Gastroesophageal sphincter (tissue), 4 donors: ENCODE results near the gene SUSD3. TPM values are rescaled to one million over a fixed set of nuclear protein-coding genes. Genes with fewer than 3 reads are reported as not detected.

ENCODE experiments used
- ATAC-seq: fragments of 150-250 bp; one replicate; pipeline ENCODE4 v1.9.1; 2016; ENCODE audit warnings: mild to moderate bottlenecking, moderate library complexity
- H3K27ac ChIP-seq, 4 donors: fragments of 200-600 bp; sonication (generic) in 3 of 4; 1 replicate in 3 of 4; 2 replicates in 1 of 4; pipeline ENCODE4 v1.5.1; 2016 to 2019
- H3K27me3 ChIP-seq: fragments of 200-600 bp; sonication (generic); one replicate; pipeline ENCODE4 v1.5.1; 2019
- H3K36me3 ChIP-seq, 2 donors: fragments of 200-600 bp; sonication (generic); one replicate each; pipeline ENCODE4 v1.5.1; 2019; ENCODE audit warnings: control low read depth in 1 of 2
- H3K4me1 ChIP-seq, 3 donors: fragments of 200-600 bp; sonication (generic); 1 replicate in 2 of 3; 2 replicates in 1 of 3; pipeline ENCODE4 v1.5.1; 2016 to 2019; ENCODE audit warnings: control low read depth in 2 of 3
- H3K4me3 ChIP-seq, 2 donors: fragments of 200-600 bp; sonication (generic); one replicate each; pipeline ENCODE4 v1.5.1; 2019; ENCODE audit warnings: mild to moderate bottlenecking in 1 of 2, moderate library complexity in 1 of 2
- H3K9me3 ChIP-seq, 3 donors: fragments of 200-600 bp; sonication (generic); one replicate each; pipeline ENCODE4 v1.5.1; 2017 to 2019; ENCODE audit warnings: control low read depth in 2 of 3
- EP300 ChIP-seq: sonication (generic); formaldehyde crosslinking; IDR thresholded peaks from one replicate; pipeline ENCODE4 v1.6.1; 2017; ENCODE audit warnings: antibody characterized with exemption, mild to moderate bottlenecking
- POLR2A ChIP-seq, 2 donors: fragments of 450-650 bp; IDR thresholded peaks; one replicate each; pipeline ENCODE4 v1.6.1; 2017; ENCODE audit warnings: antibody characterized with exemption in 2 of 2, mild to moderate bottlenecking in 2 of 2, moderate library complexity in 1 of 2
- POLR2AphosphoS5 ChIP-seq: sonication (generic); formaldehyde crosslinking; IDR thresholded peaks from one replicate; pipeline ENCODE4 v1.6.1; 2017; ENCODE audit warnings: antibody characterized with exemption
- WGBS, 2 donors: methylation state at CpG; one replicate each; pipeline ENCODE4 v1.1.5; 2018; ENCODE audit warnings: low coverage in 1 of 2; 5-methylcytosine and 5-hydroxymethylcytosine counted together
- total RNA-seq, 4 donors: library from RNA; depleted of rRNA; stranded (reverse); fragments of >200 nt; gene quantifications; one replicate each; pipeline ENCODE4 v1.1.0, GENCODE V29; 2016
- TF ChIP-seq, protein P1 (sequence below), 4 experiments: fragments of 200-600 bp in 2 of 4; fragments of 450-650 bp in 2 of 4; sonication (generic) in 1 of 4; IDR thresholded peaks; one replicate each; pipeline ENCODE4 v1.5.1; 2017 to 2019; ENCODE audit warnings: antibody characterized with exemption in 4 of 4, mild to moderate bottlenecking in 2 of 4, moderate library complexity in 2 of 4

Gene SUSD3
- total RNA-seq, 4 donors from 2014 or later: 1.5 to 4.7 (median 2.1) TPM; not detected in 1

DNA sequence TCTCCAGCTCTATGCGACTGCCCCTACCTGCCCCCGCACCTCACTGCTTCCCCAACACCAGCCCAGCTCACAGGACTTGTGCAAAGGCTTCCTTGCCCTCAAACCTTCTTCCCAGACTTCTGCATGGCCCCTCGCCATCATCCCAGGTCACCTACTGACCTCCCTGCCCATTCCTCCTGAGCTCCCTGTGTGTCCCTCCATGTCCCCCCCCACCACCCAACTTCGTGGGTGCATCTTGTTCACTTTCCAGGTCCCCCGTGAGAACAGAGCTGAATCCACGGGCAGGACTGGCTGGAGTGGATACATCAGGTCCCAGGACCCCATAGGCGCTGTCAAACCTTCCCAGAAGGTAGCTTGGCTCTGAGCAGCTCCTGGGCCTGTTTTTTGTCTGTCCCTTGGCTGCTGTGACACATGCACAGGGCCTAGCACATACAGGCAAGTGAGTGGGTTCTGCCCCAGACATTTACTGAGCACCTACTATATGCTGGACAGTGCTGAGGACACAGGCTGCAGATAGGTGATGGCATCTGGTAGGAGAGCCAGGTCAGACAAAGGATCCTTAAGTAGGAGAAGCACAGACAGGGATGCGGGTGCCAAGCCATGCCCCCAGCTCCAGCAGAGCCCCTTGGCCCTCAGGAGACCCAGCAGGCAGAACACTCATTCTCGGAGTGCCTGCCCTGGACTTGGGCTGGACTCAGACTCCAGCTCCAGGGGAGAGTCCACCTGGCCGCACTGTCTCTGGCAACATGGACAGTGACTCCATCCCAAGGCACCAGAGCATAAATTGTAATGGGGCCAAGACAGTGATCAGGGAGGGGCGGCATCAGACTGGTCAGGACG is 60.6 kb downstream of the SUSD3 start:
- TF ChIP-seq POLR2A (IDR thresholded peaks at IDR 0.05) (no peak), EP300 (no peak), POLR2AphosphoS5 (no peak)
- TF ChIP-seq, protein P1, sequence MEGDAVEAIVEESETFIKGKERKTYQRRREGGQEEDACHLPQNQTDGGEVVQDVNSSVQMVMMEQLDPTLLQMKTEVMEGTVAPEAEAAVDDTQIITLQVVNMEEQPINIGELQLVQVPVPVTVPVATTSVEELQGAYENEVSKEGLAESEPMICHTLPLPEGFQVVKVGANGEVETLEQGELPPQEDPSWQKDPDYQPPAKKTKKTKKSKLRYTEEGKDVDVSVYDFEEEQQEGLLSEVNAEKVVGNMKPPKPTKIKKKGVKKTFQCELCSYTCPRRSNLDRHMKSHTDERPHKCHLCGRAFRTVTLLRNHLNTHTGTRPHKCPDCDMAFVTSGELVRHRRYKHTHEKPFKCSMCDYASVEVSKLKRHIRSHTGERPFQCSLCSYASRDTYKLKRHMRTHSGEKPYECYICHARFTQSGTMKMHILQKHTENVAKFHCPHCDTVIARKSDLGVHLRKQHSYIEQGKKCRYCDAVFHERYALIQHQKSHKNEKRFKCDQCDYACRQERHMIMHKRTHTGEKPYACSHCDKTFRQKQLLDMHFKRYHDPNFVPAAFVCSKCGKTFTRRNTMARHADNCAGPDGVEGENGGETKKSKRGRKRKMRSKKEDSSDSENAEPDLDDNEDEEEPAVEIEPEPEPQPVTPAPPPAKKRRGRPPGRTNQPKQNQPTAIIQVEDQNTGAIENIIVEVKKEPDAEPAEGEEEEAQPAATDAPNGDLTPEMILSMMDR (IDR thresholded peaks at IDR 0.05): no peak
- Histone ChIP-seq H3K9me3 (no peaks in the 10 kb centered on the region), H3K27ac (peak overlapping the region in 3 of 4 donors; percentile 81 to 87 (median 82)), H3K4me1 (peaks cover 3 to 43% (median 17%) of the 10 kb centered on the region in 3 donors), H3K36me3 (peaks cover 0 to 41% of the 10 kb centered on the region in 2 donors), H3K4me3 (no peak overlapping the region), H3K27me3 (no peaks in the 10 kb centered on the region)
- ATAC-seq: no peak
- 79 to 85% methylated on average over 2 to 9 of the region's 12 CpGs for WGBS, 2 donors

- no peaks in the 10 kb centered on the region for H3K9me3 ChIP-seq
- no peak for ATAC-seq
- peak overlapping the region in 3 of 4 donors; percentile 81 to 87 (median 82) for H3K27ac ChIP-seq
- peaks cover 0 to 41% of the 10 kb centered on the region in 2 donors for H3K36me3 ChIP-seq
- TF ChIP-seq, protein P1 (IDR thresholded peaks at IDR 0.05): no peak
- TF ChIP-seq POLR2A (IDR thresholded peaks at IDR 0.05) (no peak), EP300 (no peak), POLR2AphosphoS5 (no peak)
- peaks cover 3 to 43% (median 17%) of the 10 kb centered on the region in 3 donors for H3K4me1 ChIP-seq
- no peak overlapping the region for H3K4me3 ChIP-seq
- 50 to 87% methylated on average over 3 to 5 of the region's 5 CpGs for WGBS, 2 donors
- no peaks in the 10 kb centered on the region for H3K27me3 ChIP-seq
Observed at GRCh38 chr9:93119703-93119952, 61.1 kb downstream of the SUSD3 start.

GRCh38 chr9:93119953-93120845 is 61.7 kb downstream of the SUSD3 start:
- H3K27ac ChIP-seq: peak overlapping the region; percentile 43 to 87 (median 82)
- H3K4me3 ChIP-seq: no peak overlapping the region
- peak; percentile 94 for ATAC-seq
- H3K36me3 ChIP-seq: peaks cover 0 to 44% of the 10 kb centered on the region in 2 donors
- H3K4me1 ChIP-seq: peaks cover 3 to 43% (median 17%) of the 10 kb centered on the region in 3 donors
- TF ChIP-seq, protein P1 (IDR thresholded peaks at IDR 0.05): peak in 3 of 4 experiments; percentile 61 to 80 (median 69)
- TF ChIP-seq EP300 (no peak), POLR2AphosphoS5 (peak; percentile 96), POLR2A (IDR thresholded peaks at IDR 0.05) (no peak)
- no peaks in the 10 kb centered on the region for H3K27me3 ChIP-seq
- H3K9me3 ChIP-seq: no peaks in the 10 kb centered on the region
- 16 to 41% methylated on average over 12 to 13 of the region's 23 CpGs for WGBS, 2 donors

GRCh38 chr9:93120846-93121315 is 62.4 kb downstream of the SUSD3 start:
- ATAC-seq: no peak
- Histone ChIP-seq H3K36me3 (peaks cover 0 to 51% of the 10 kb centered on the region in 2 donors), H3K27ac (peak overlapping the region in 3 of 4 donors; percentile 81 to 87 (median 82)), H3K4me3 (no peak overlapping the region), H3K27me3 (no peaks in the 10 kb centered on the region), H3K9me3 (no peaks in the 10 kb centered on the region), H3K4me1 (peaks cover 3 to 48% (median 17%) of the 10 kb centered on the region in 3 donors)
- no peak for TF ChIP-seq POLR2A (IDR thresholded peaks at IDR 0.05)
- TF ChIP-seq POLR2AphosphoS5: no peak
- TF ChIP-seq, protein P1 (IDR thresholded peaks at IDR 0.05): no peak
- no peak for TF ChIP-seq EP300
- WGBS, 2 donors: 68 to 80% methylated on average over 1 to 4 of the region's 11 CpGs
